Suprapubic skin (tissue), 4 donors: ENCODE results near the gene NRXN3. TPM values are rescaled to one million over a fixed set of nuclear protein-coding genes. Genes with fewer than 3 reads are reported as not detected.

ENCODE experiments used
- DNase-seq, 2 donors: peaks; one replicate each; pipeline ENCODE4 v3.0.0-alpha.2; 2019; ENCODE audit warnings: low spot score in 2 of 2
- H3K27ac ChIP-seq: fragments of 200-600 bp; sonication (generic); one replicate; pipeline ENCODE4 v1.5.1; 2019
- H3K27me3 ChIP-seq: fragments of 200-600 bp; sonication (generic); one replicate; pipeline ENCODE4 v1.5.1; 2019
- H3K36me3 ChIP-seq: fragments of 200-600 bp; sonication (generic); one replicate; pipeline ENCODE4 v1.5.1; 2019
- H3K4me1 ChIP-seq: fragments of 200-600 bp; sonication (generic); one replicate; pipeline ENCODE4 v1.5.1; 2019
- H3K4me3 ChIP-seq: fragments of 200-600 bp; sonication (generic); one replicate; pipeline ENCODE4 v1.5.1; 2019; ENCODE audit warnings: mild to moderate bottlenecking
- H3K9me3 ChIP-seq: fragments of 200-600 bp; sonication (generic); one replicate; pipeline ENCODE4 v1.5.1; 2019
- EP300 ChIP-seq: sonication (generic); formaldehyde crosslinking; IDR thresholded peaks from one replicate; pipeline ENCODE4 v1.6.1; 2017; ENCODE audit warnings: antibody characterized with exemption
- POLR2A ChIP-seq, 2 donors: fragments of 450-650 bp; IDR thresholded peaks; one replicate each; pipeline ENCODE4 v1.6.1; 2017; ENCODE audit warnings: antibody characterized with exemption in 2 of 2, mild to moderate bottlenecking in 2 of 2, moderate library complexity in 2 of 2
- POLR2AphosphoS5 ChIP-seq, 3 donors: sonication (generic); formaldehyde crosslinking; IDR thresholded peaks; one replicate each; pipeline ENCODE4 v1.6.1; 2017; ENCODE audit warnings: antibody characterized with exemption in 3 of 3
- WGBS: methylation state at CpG from one replicate; pipeline ENCODE4 v1.1.5; 2018; 5-methylcytosine and 5-hydroxymethylcytosine counted together
- total RNA-seq, 4 donors: library from RNA; depleted of rRNA; stranded (reverse); fragments of >200 nt; gene quantifications; one replicate each; pipeline ENCODE4 v1.1.0, GENCODE V29; 2016
- TF ChIP-seq, protein P1 (sequence below), 2 donors: fragments of 200-600 bp in 1 of 2; fragments of 450-650 bp in 1 of 2; sonication (generic) in 1 of 2; IDR thresholded peaks; one replicate each; pipeline ENCODE4 v1.5.1; 2016 to 2019; ENCODE audit warnings: antibody characterized with exemption in 2 of 2, mild to moderate bottlenecking in 1 of 2, moderate library complexity in 1 of 2

NRXN3 gene
- total RNA-seq, 4 donors from 2014 or later = 0.79 to 4.3 (median 3.3) TPM

DNA sequence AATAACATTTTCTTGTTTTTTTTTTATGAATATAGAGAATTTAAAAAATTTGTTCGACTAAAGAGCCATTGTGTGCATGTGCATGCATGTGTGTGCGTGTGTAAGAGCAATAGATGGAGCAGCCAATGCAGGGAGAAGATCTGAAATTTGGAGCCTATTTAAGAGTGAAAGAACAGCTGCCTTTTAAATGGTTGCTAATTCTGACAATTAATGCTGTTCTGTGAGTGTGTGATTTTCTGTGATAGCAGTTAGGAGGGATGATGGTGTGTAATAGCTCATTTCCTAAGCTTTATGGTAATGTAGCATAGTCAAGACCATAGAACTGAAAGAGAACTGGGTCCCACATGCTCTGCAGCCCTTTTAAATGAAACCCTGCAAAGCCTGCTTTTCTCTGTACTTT, 137.9 kb downstream of the NRXN3 start:
- H3K4me1 ChIP-seq = no peaks in the 10 kb centered on the region
- no peak overlapping the region for H3K27ac ChIP-seq
- DNase-seq = no peak
- no peaks in the 10 kb centered on the region for H3K27me3 ChIP-seq
- no peak overlapping the region for H3K4me3 ChIP-seq
- WGBS = 41% methylated on average over 2 of the region's 2 CpGs
- TF ChIP-seq, protein P1, sequence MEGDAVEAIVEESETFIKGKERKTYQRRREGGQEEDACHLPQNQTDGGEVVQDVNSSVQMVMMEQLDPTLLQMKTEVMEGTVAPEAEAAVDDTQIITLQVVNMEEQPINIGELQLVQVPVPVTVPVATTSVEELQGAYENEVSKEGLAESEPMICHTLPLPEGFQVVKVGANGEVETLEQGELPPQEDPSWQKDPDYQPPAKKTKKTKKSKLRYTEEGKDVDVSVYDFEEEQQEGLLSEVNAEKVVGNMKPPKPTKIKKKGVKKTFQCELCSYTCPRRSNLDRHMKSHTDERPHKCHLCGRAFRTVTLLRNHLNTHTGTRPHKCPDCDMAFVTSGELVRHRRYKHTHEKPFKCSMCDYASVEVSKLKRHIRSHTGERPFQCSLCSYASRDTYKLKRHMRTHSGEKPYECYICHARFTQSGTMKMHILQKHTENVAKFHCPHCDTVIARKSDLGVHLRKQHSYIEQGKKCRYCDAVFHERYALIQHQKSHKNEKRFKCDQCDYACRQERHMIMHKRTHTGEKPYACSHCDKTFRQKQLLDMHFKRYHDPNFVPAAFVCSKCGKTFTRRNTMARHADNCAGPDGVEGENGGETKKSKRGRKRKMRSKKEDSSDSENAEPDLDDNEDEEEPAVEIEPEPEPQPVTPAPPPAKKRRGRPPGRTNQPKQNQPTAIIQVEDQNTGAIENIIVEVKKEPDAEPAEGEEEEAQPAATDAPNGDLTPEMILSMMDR (IDR thresholded peaks at IDR 0.05) = no peak
- no peak for TF ChIP-seq EP300
- no peak for TF ChIP-seq POLR2A (IDR thresholded peaks at IDR 0.05)
- no peak for TF ChIP-seq POLR2AphosphoS5 (IDR thresholded peaks at IDR 0.05)
- H3K36me3 ChIP-seq = no peaks in the 10 kb centered on the region
- H3K9me3 ChIP-seq = no peaks in the 10 kb centered on the region

DNA sequence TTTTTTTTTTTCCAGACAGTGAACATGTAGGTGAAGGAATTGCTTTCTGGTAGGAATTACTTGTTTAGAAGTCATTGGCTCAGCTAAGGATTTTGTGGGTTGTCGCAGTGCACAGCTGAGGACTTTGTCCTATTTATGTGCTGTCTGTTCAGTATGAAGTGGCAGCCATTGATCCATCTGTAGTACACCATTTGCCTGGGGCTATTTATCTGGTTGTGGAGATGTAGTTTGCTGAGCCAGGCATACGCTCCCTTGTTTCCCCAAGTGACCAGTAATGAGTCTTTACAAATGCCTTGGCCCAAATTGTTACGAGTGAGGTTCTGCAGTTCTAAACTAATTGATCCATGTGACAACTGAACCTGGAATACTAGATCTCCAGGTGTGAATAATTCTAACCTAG, 140.1 kb downstream of the NRXN3 start:
- Histone ChIP-seq H3K4me3 (no peak overlapping the region), H3K4me1 (no peaks in the 10 kb centered on the region), H3K27ac (no peak overlapping the region), H3K27me3 (no peaks in the 10 kb centered on the region), H3K9me3 (no peaks in the 10 kb centered on the region), H3K36me3 (no peaks in the 10 kb centered on the region)
- WGBS = 79% methylated on average over 3 of the region's 3 CpGs
- no peak for TF ChIP-seq EP300
- TF ChIP-seq, protein P1 (IDR thresholded peaks at IDR 0.05) = no peak
- no peak for TF ChIP-seq POLR2AphosphoS5 (IDR thresholded peaks at IDR 0.05)
- TF ChIP-seq POLR2A (IDR thresholded peaks at IDR 0.05) = no peak
- DNase-seq = no peak

DNA sequence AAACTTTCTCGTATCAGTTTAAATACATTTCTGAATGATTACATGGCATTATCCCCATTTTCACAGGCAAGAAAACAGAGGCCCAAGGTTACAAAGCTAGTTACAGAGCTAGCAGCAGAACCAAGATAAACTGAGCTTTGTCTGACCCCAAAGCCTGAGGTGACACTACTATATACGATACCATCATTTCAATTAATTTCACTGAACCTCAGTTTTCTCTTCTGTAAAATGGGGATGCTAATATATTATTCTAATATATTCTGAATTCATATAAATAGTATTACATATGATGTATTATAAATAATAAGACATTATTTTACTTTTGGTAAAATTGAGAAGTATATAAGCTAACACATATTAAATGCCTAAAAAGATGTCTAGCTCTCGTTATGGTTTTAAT, 143.3 kb downstream of the NRXN3 start:
- no peaks in the 10 kb centered on the region for H3K27me3 ChIP-seq
- H3K4me3 ChIP-seq = no peak overlapping the region
- H3K4me1 ChIP-seq = no peaks in the 10 kb centered on the region
- no peaks in the 10 kb centered on the region for H3K36me3 ChIP-seq
- WGBS = 87% methylated on average over 3 of the region's 3 CpGs
- TF ChIP-seq POLR2A (IDR thresholded peaks at IDR 0.05) (no peak), POLR2AphosphoS5 (IDR thresholded peaks at IDR 0.05) (no peak), EP300 (no peak)
- TF ChIP-seq, protein P1 (IDR thresholded peaks at IDR 0.05) = no peak
- DNase-seq = no peak
- H3K9me3 ChIP-seq = no peaks in the 10 kb centered on the region
- no peak overlapping the region for H3K27ac ChIP-seq

DNA sequence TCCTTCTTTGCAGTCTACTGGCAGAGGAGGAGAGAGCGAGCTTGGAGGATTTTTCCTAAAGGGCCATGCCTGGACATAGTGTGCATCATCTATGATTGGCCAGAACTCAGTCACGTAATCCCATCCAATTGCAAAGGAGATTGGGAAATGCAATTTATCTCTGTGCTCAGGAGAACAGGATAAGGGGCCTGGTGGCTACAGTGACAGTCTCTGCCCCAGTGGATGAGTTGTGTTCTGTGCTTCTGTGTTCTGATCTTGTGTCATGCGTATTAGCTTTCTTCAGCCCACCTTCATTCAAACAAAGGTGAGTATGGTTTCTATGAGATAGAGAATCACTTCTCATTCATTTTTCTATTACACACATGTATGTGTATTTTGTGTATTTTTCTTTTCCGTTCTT, 144.3 kb downstream of the NRXN3 start:
- H3K9me3 ChIP-seq = no peaks in the 10 kb centered on the region
- DNase-seq = no peak
- 83% methylated on average over 4 of the region's 4 CpGs for WGBS
- no peak overlapping the region for H3K4me3 ChIP-seq
- no peaks in the 10 kb centered on the region for H3K36me3 ChIP-seq
- TF ChIP-seq, protein P1 (IDR thresholded peaks at IDR 0.05) = no peak
- TF ChIP-seq EP300 = no peak
- TF ChIP-seq POLR2A (IDR thresholded peaks at IDR 0.05) = no peak
- TF ChIP-seq POLR2AphosphoS5 (IDR thresholded peaks at IDR 0.05) = no peak
- no peaks in the 10 kb centered on the region for H3K4me1 ChIP-seq
- no peak overlapping the region for H3K27ac ChIP-seq
- H3K27me3 ChIP-seq = no peaks in the 10 kb centered on the region

DNA sequence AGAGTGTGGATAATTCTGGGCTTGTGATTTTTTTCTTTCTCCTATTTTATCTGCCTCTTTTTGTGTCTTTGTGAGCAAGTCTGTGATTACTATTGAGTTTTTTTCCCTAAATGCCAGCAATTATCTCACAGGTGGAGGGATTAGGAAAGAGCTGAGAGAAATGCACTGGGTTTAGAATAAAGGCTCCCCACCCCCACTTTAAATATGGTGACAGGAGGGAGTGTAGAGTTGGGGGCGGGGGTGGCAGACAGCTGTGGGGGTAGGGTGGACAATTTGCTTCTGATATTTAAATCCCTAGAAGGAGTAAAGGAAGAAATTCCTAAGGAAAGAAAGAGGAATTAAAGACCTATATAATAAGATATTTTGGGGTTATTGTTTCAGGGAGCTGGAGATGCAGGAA, 145.9 kb downstream of the NRXN3 start:
- WGBS = 54% methylated on average over 1 of the region's 1 CpG
- H3K9me3 ChIP-seq = no peaks in the 10 kb centered on the region
- no peaks in the 10 kb centered on the region for H3K27me3 ChIP-seq
- DNase-seq = no peak
- H3K27ac ChIP-seq = no peak overlapping the region
- no peaks in the 10 kb centered on the region for H3K4me1 ChIP-seq
- no peak overlapping the region for H3K4me3 ChIP-seq
- no peaks in the 10 kb centered on the region for H3K36me3 ChIP-seq
- TF ChIP-seq, protein P1 (IDR thresholded peaks at IDR 0.05) = no peak
- TF ChIP-seq POLR2A (IDR thresholded peaks at IDR 0.05) (no peak), EP300 (no peak), POLR2AphosphoS5 (IDR thresholded peaks at IDR 0.05) (no peak)
